SK-N-SH treated with all-trans-retinoic acid at 6 μM for 48 hours (cell line): ENCODE measurements around the gene ECI2.

Experiments used
- ATAC-seq: fragments of 200-7000 bp; cut with Tn5 transposase; 3 replicates; pipeline ENCODE4 v1.9.1; 2020; ENCODE audit warnings: mild to moderate bottlenecking, moderate library complexity
- ARNTL ChIP-seq: fragments of 450-650 bp; formaldehyde crosslinking; IDR thresholded peaks from 2 replicates; pipeline ENCODE4 v1.5.0; 2020; ENCODE audit warnings: low read depth, mild to moderate bottlenecking, moderate library complexity, borderline replicate concordance
- BACH2 ChIP-seq: fragments of 250-450 bp; sonication (Bioruptor Pico); IDR thresholded peaks from 2 replicates; pipeline ENCODE4 v1.9.0; 2021; ENCODE audit warnings: mild to moderate bottlenecking, borderline replicate concordance
- CREB5 ChIP-seq: fragments of 250-450 bp; sonication (Bioruptor Pico); IDR thresholded peaks from 2 replicates; pipeline ENCODE4 v1.5.1; 2020; ENCODE audit warnings: low read depth, mild to moderate bottlenecking, moderate library complexity
- CSDC2 ChIP-seq: fragments of 250-450 bp; sonication (Bioruptor Pico); IDR thresholded peaks from 2 replicates; pipeline ENCODE4 v1.5.0; 2020; ENCODE audit warnings: mild to moderate bottlenecking, moderate library complexity
- CSRNP3 ChIP-seq: fragments of 250-450 bp; sonication (Bioruptor Pico); IDR thresholded peaks from 2 replicates; pipeline ENCODE4 v1.5.1; 2021; ENCODE audit warnings: mild to moderate bottlenecking, moderate library complexity
- ESRRG ChIP-seq: fragments of 250-450 bp; sonication (Bioruptor Pico); IDR thresholded peaks from 2 replicates; pipeline ENCODE4 v1.6.1; 2021; ENCODE audit warnings: mild to moderate bottlenecking
- ISL1 ChIP-seq: fragments of 250-450 bp; sonication (Bioruptor Pico); IDR thresholded peaks from 2 replicates; pipeline ENCODE4 v2.1.2; 2022; ENCODE audit warnings: mild to moderate bottlenecking, moderate library complexity
- POU6F1 ChIP-seq: fragments of 250-450 bp; sonication (Bioruptor Pico); IDR thresholded peaks from 2 replicates; pipeline ENCODE4 v1.8.0; 2021; ENCODE audit warnings: low read depth, mild to moderate bottlenecking, moderate library complexity, borderline replicate concordance
- PPARA ChIP-seq: fragments of 250-450 bp; sonication (Bioruptor Pico); IDR thresholded peaks from 2 replicates; pipeline ENCODE4 v1.5.0; 2020; ENCODE audit warnings: mild to moderate bottlenecking, borderline replicate concordance
- RARB ChIP-seq: fragments of 250-450 bp; sonication (Bioruptor Pico); IDR thresholded peaks from 2 replicates; pipeline ENCODE4 v1.8.0; 2021; ENCODE audit warnings: mild to moderate bottlenecking, moderate library complexity
- SNAI2 ChIP-seq: fragments of 250-450 bp; sonication (Bioruptor Pico); IDR thresholded peaks from 2 replicates; pipeline ENCODE4 v1.5.0; 2020; ENCODE audit warnings: mild to moderate bottlenecking, moderate library complexity
- TCF4 ChIP-seq: fragments of 250-450 bp; sonication (Bioruptor Pico); IDR thresholded peaks from 2 replicates; pipeline ENCODE4 v1.8.0; 2021; ENCODE audit warnings: mild to moderate bottlenecking, moderate library complexity, borderline replicate concordance
- TSHZ2 ChIP-seq: fragments of 250-450 bp; sonication (Bioruptor Pico); IDR thresholded peaks from 2 replicates; pipeline ENCODE4 v1.5.0; 2020; ENCODE audit warnings: mild to moderate bottlenecking, moderate library complexity
- ZC3H10 ChIP-seq: fragments of 250-450 bp; sonication (Bioruptor Pico); IDR thresholded peaks from 2 replicates; pipeline ENCODE4 v1.5.1; 2021; ENCODE audit warnings: mild to moderate bottlenecking, moderate library complexity
- ZFP3 ChIP-seq: fragments of 250-450 bp; sonication (Bioruptor Pico); IDR thresholded peaks from 2 replicates; pipeline ENCODE4 v1.5.0; 2020; ENCODE audit warnings: mild to moderate bottlenecking, moderate library complexity
- ZFP30 ChIP-seq: fragments of 450-650 bp; formaldehyde crosslinking; IDR thresholded peaks from 2 replicates; pipeline ENCODE4 v1.5.0; 2022; ENCODE audit warnings: mild to moderate bottlenecking, moderate library complexity
- ZNF565 ChIP-seq: fragments of 450-650 bp; formaldehyde crosslinking; conservative IDR thresholded peaks from 2 replicates; pipeline ENCODE4 v1.5.0; 2020; ENCODE audit warnings: low read depth, mild to moderate bottlenecking, moderate library complexity
- ZNF70 ChIP-seq: fragments of 450-650 bp; formaldehyde crosslinking; IDR thresholded peaks from 2 replicates; pipeline ENCODE4 v1.5.0; 2020; ENCODE audit warnings: mild to moderate bottlenecking, moderate library complexity
- ZNF8 ChIP-seq: fragments of 450-650 bp; formaldehyde crosslinking; IDR thresholded peaks from 2 replicates; pipeline ENCODE4 v1.5.0; 2020; ENCODE audit warnings: mild to moderate bottlenecking, moderate library complexity

Gene ECI2

GRCh38 chr6:4164456-4164855 is 29.1 kb upstream of the ECI2 start:
- TF ChIP-seq TSHZ2 (CRISPR knock-in tag) (no peak), CSRNP3 (CRISPR knock-in tag) (no peak), PPARA (CRISPR knock-in tag) (no peak), SNAI2 (CRISPR knock-in tag) (no peak), BACH2 (CRISPR knock-in tag) (no peak), ZFP30 (CRISPR knock-in tag) (no peak), RARB (no peak), POU6F1 (no peak), ARNTL (no peak), ZNF565 (CRISPR knock-in tag) (no peak), ZFP3 (no peak), CREB5 (no peak), ZNF70 (no peak)
- TF ChIP-seq, all 23 proteins: peak for 0
- ATAC-seq: no peak

- TF ChIP-seq PPARA (CRISPR knock-in tag): no peak
- no peak for TF ChIP-seq CSDC2 (CRISPR knock-in tag)
- no peak for TF ChIP-seq ISL1 (CRISPR knock-in tag)
- no peak for TF ChIP-seq SNAI2 (CRISPR knock-in tag)
- TF ChIP-seq ZC3H10: no peak
- no peak for TF ChIP-seq RARB
- no peak for TF ChIP-seq ARNTL
- no peak for TF ChIP-seq ZNF565 (CRISPR knock-in tag)
- no peak for TF ChIP-seq CSRNP3 (CRISPR knock-in tag)
- no peak for TF ChIP-seq ZFP30 (CRISPR knock-in tag)
- TF ChIP-seq POU6F1: no peak
- no peak for TF ChIP-seq ESRRG (CRISPR knock-in tag)
- ATAC-seq: no peak
These were observed 28.7 kb upstream of the ECI2 start for GRCh38 chr6:4164117-4164442.

- no peak for ATAC-seq
- TF ChIP-seq ZFP30 (CRISPR knock-in tag): no peak
- TF ChIP-seq RARB: no peak
- no peak for TF ChIP-seq POU6F1
- no peak for TF ChIP-seq TCF4 (CRISPR knock-in tag)
- TF ChIP-seq TSHZ2 (CRISPR knock-in tag): no peak
- TF ChIP-seq CSDC2 (CRISPR knock-in tag): no peak
- TF ChIP-seq ESRRG (CRISPR knock-in tag): no peak
- no peak for TF ChIP-seq ZNF565 (CRISPR knock-in tag)
- no peak for TF ChIP-seq ZNF8
These were observed 28.2 kb upstream of the ECI2 start for GRCh38 chr6:4163408-4164116.
